Measurements from ENCODE around the gene PLVAP.
"Not testable (repeated sequence)": the region's sequence is repeated elsewhere in the genome, so short reads cannot be mapped to it uniquely, and the experiment has no call there.

PLVAP gene

GRCh38 chr19:17402982-17403855 is 26.1 kb upstream of the PLVAP start:
- no peak for DNase-seq (ENCODE audit: low read depth, low spot score)

GRCh38 chr19:17401628-17402027 is 24.5 kb upstream of the PLVAP start:
- DNase-seq (ENCODE audit: low read depth, low spot score) = no peak

GRCh38 chr19:17398902-17399527 is 21.9 kb upstream of the PLVAP start:
- DNase-seq (ENCODE audit: low read depth, low spot score) = no peak

GRCh38 chr19:17394891-17395415 is 17.8 kb upstream of the PLVAP start:
- peak; percentile 42 for DNase-seq (ENCODE audit: low read depth, low spot score)

GRCh38 chr19:17393914-17394313 is 16.8 kb upstream of the PLVAP start, which contains the start of gene CCDC194:
CCDC194 (minus strand) TSS chr19:17394196; CDS start chr19:17394158, 38 bp downstream.
- DNase-seq (ENCODE audit: low read depth, low spot score) = no peak

GRCh38 chr19:17393002-17393401 is 15.9 kb upstream of the PLVAP start:
- DNase-seq (ENCODE audit: low read depth, low spot score) = no peak

- DNase-seq (ENCODE audit: low read depth, low spot score) = no peak
Measured at GRCh38 chr19:17391371-17392151, 14.4 kb upstream of the PLVAP start.

- peak; percentile 68 for DNase-seq (ENCODE audit: low read depth, low spot score)
Measured at GRCh38 chr19:17390665-17391370, 13.7 kb upstream of the PLVAP start.

- no peak for DNase-seq (ENCODE audit: low read depth, low spot score)
Measured at GRCh38 chr19:17389957-17390664, 13.0 kb upstream of the PLVAP start.

GRCh38 chr19:17389288-17389687 is 12.1 kb upstream of the PLVAP start:
- no peak for DNase-seq (ENCODE audit: low read depth, low spot score)

GRCh38 chr19:17385878-17386611 is 8.9 kb upstream of the PLVAP start:
- DNase-seq (ENCODE audit: low read depth, low spot score) = no peak

- DNase-seq (ENCODE audit: low read depth, low spot score) = no peak
Measured at GRCh38 chr19:17380426-17381138, 3.4 kb upstream of the PLVAP start.

GRCh38 chr19:17379221-17379631 is 2.1 kb upstream of the PLVAP start:
- no peak for DNase-seq (ENCODE audit: low read depth, low spot score)

- no peak for DNase-seq (ENCODE audit: low read depth, low spot score)
Measured at GRCh38 chr19:17378271-17378670, 1.1 kb upstream of the PLVAP start.

- no peak for DNase-seq (ENCODE audit: low read depth, low spot score)
Measured at GRCh38 chr19:17370026-17370587, 7.0 kb downstream of the PLVAP start.

- DNase-seq (ENCODE audit: low read depth, low spot score) = no peak
Measured at GRCh38 chr19:17365361-17365760, 11.8 kb downstream of the PLVAP start.

- DNase-seq (ENCODE audit: low read depth, low spot score) = not testable (repeated sequence)
Measured at GRCh38 chr19:17363852-17364605, 13.1 kb downstream of the PLVAP start.

Measured in activated CD4-positive, CD25-positive, alpha-beta regulatory T cell treated with anti-CD3 and anti-CD28 coated beads, Interleukin-2, amount 50 U/mL, for 16 hours (primary cell).